HepG2 (cell line): ENCODE measurements around the gene STUM. TPM values are rescaled to one million over a fixed set of nuclear protein-coding genes. Genes with fewer than 3 reads are reported as not detected.

Experiments used
- ATAC-seq: fragments of 200-7000 bp; cut with Tn5 transposase; 3 replicates; pipeline ENCODE4 v1.9.1; 2020; ENCODE audit warnings: mild to moderate bottlenecking, moderate library complexity
- BruUV-seq: library from RNA; stranded (reverse); fragments of 400-500 nt; replicated peaks from 2 replicates; lab custom pipeline; 2021; lab: Mats Ljungman, UMichigan
- CTCF ChIA-PET: fragments of 300-600 bp; formaldehyde crosslinking; extraction: SDS; loops from one replicate; lab custom pipeline; 2021; ENCODE audit warnings: low total read pairs, inconsistent platforms, low intra/inter-chr PET ratio; lab: Yijun Ruan, JAX
- POLR2A ChIA-PET: fragments of 350-600 bp; sonication (Branson Sonifier 250); formaldehyde crosslinking; loops from one replicate; lab custom pipeline; 2020; ENCODE audit warnings: antibody characterized with exemption, inconsistent platforms; lab: Yijun Ruan, JAX
- DNase-seq: peaks from one replicate; pipeline ENCODE4 v3.0.0-alpha.2; 2015; ENCODE audit warnings: low spot score
- FAIRE-seq: peaks from 3 replicates; lab custom pipeline; 2011; peaks lifted over from hg19 to GRCh38; lab: Jason Lieb, UNC
- H2AFZ ChIP-seq: one replicate; pipeline ENCODE4 v1.6.1; 2011; ENCODE audit warnings: low read length, inconsistent platforms
- H3K27ac ChIP-seq: fragments of 300-600 bp; 3 replicates; pipeline ENCODE4 v1.8.0; 2011; ENCODE audit warnings: mixed run types, mild to moderate bottlenecking, mixed read lengths, low read length, inconsistent platforms; ENCODE audit not compliant: insufficient read depth; ENCODE audit errors: extremely low read length
- H3K27me3 ChIP-seq, 2 experiments: fragments of 200-600 bp in 1 of 2; 2 replicates in 1 of 2; 3 replicates in 1 of 2; pipeline versions ENCODE4 v1.6.0 to v1.8.0; 2011; ENCODE audit warnings: low read length in 2 of 2, mild to moderate bottlenecking in 2 of 2, moderate library complexity in 2 of 2, inconsistent platforms in 1 of 2; ENCODE audit not compliant: insufficient read depth in 2 of 2, control insufficient read depth in 1 of 2
- H3K36me3 ChIP-seq, 2 experiments: fragments of 200-600 bp in 1 of 2; replicated peaks in 1 of 2; 2 replicates in 1 of 2; 3 replicates in 1 of 2; pipeline versions ENCODE4 v1.5.1 to v1.8.0; 2011; ENCODE audit warnings: low read length in 2 of 2, inconsistent platforms in 1 of 2; ENCODE audit not compliant: insufficient read depth in 2 of 2, control insufficient read depth in 1 of 2
- H3K4me1 ChIP-seq: 2 replicates; pipeline ENCODE4 v1.5.1; 2012; ENCODE audit warnings: low read length, inconsistent platforms; ENCODE audit not compliant: insufficient read depth
- H3K4me2 ChIP-seq: 2 replicates; pipeline ENCODE4 v1.6.0; 2011; ENCODE audit warnings: low read depth, low read length, inconsistent platforms
- H3K4me3 ChIP-seq, 3 experiments: fragments of 200-600 bp in 1 of 3; sonication (generic), shearing (Covaris generic) in 1 of 3; replicated peaks in 1 of 3; 2 replicates each; pipeline ENCODE4 v1.5.1; 2011 to 2016; ENCODE audit warnings: low read length in 3 of 3, inconsistent platforms in 2 of 3, low read depth in 2 of 3, mild to moderate bottlenecking in 2 of 3, control low read depth in 1 of 3, mixed read lengths in 1 of 3; ENCODE audit not compliant: insufficient read depth in 1 of 3
- H3K79me2 ChIP-seq: one replicate; pipeline ENCODE4 v1.6.1; 2011; ENCODE audit warnings: low read length, inconsistent platforms; ENCODE audit not compliant: insufficient read depth
- H3K9ac ChIP-seq: 2 replicates; pipeline ENCODE4 v1.6.0; 2011; ENCODE audit warnings: mild to moderate bottlenecking, low read depth, low read length, inconsistent platforms; ENCODE audit not compliant: insufficient read depth
- H3K9me3 ChIP-seq: 2 replicates; pipeline ENCODE4 v1.5.1; 2012; ENCODE audit warnings: mild to moderate bottlenecking, low read length
- H4K20me1 ChIP-seq: 2 replicates; pipeline ENCODE4 v1.6.0; 2011; ENCODE audit warnings: inconsistent platforms, mild to moderate bottlenecking, low read length, moderate library complexity; ENCODE audit not compliant: insufficient read depth
- BRCA1 ChIP-seq: sonication (generic); formaldehyde crosslinking; IDR thresholded peaks from 2 replicates; pipeline ENCODE4 v1.4.0; 2020; ENCODE audit warnings: missing genetic modification reagents
- FOXP1 ChIP-seq, 2 experiments: fragments of 450-650 bp in 1 of 2; IDR thresholded peaks; 2 replicates each; pipeline ENCODE4 v1.6.1; 2017 to 2018; ENCODE audit warnings: antibody characterized with exemption in 1 of 2
- NFIB ChIP-seq: sonication (generic); formaldehyde crosslinking; IDR thresholded peaks from 2 replicates; pipeline ENCODE4 v1.9.0; 2021; ENCODE audit warnings: missing genetic modification reagents, mild to moderate bottlenecking, borderline replicate concordance
- SUZ12 ChIP-seq: fragments of 150-350 bp; IDR thresholded peaks from 2 replicates; pipeline ENCODE4 v1.6.1; 2014; ENCODE audit warnings: low read depth, low read length
- ZNF446 ChIP-seq: sonication (generic); formaldehyde crosslinking; IDR thresholded peaks from 2 replicates; pipeline ENCODE4 v1.5.0; 2020; ENCODE audit warnings: mild to moderate bottlenecking, missing genetic modification reagents
- ZNF468 ChIP-seq: sonication (generic); formaldehyde crosslinking; IDR thresholded peaks from 2 replicates; pipeline ENCODE4 v1.8.0; 2022; ENCODE audit warnings: mild to moderate bottlenecking, moderate library complexity, missing genetic modification reagents
- ZNF83 ChIP-seq: sonication (generic); formaldehyde crosslinking; IDR thresholded peaks from 2 replicates; pipeline ENCODE4 v1.4.0; 2020; ENCODE audit warnings: missing genetic modification reagents, mild to moderate bottlenecking, borderline replicate concordance
- WGBS: methylation state at CpG from one replicate; pipeline ENCODE4 v1.1.6; 2017; ENCODE audit warnings: low lambda C conversion rate; 5-methylcytosine and 5-hydroxymethylcytosine counted together
- in situ Hi-C: cut with HindIII; loops from 2 replicates; pipeline ENCODE4 v1.10.0; 2017; ENCODE audit warnings: low pct_unique_long_range_greater_than_20kb; ENCODE audit not compliant: extremely low pct_ligation_motif_present
- intact Hi-C: fragments of 100-400 bp; cut with micrococcal nuclease; formaldehyde crosslinking; loops from one replicate; pipeline ENCODE4 v1.10.0; 2022; ENCODE audit not compliant: unreplicated experiment
- polyA plus RNA-seq, 8 experiments: library from polyadenylated mRNA; depleted of rRNA in 3 of 8; stranded (reverse) in 7 of 8; unstranded in 1 of 8; fragments of >200 nt; fragmentation: Illumina TruSeq in 4 of 8; extraction: Trizol in 4 of 8; gene quantifications; 2 replicates each; pipeline versions ENCODE4 v1.2.1 to v1.2.3, GENCODE V29; 2011 to 2016; ENCODE audit warnings: low read depth in 4 of 8, missing spikeins in 1 of 8, mixed read lengths in 1 of 8; ENCODE audit not compliant: insufficient read depth in 1 of 8
- total RNA-seq, 5 experiments: library from RNA; depleted of rRNA; stranded (reverse); fragments of >200 nt; fragmentation: Illumina TruSeq; extraction: Trizol; gene quantifications; 2 replicates each; pipeline ENCODE4 v1.2.3, GENCODE V29; 2016; ENCODE audit warnings: low read depth in 1 of 5
- TF ChIP-seq, protein P1 (sequence below): sonication (generic); formaldehyde crosslinking; IDR thresholded peaks from 2 replicates; pipeline ENCODE4 v1.8.0; 2022; ENCODE audit warnings: missing genetic modification reagents, low read depth, mild to moderate bottlenecking, borderline replicate concordance

STUM gene
- total and polyA plus RNA-seq, 2 of the 13 experiments (the other 11 are each of a cell fraction or from before 2014, with no cell fraction given): not detected

GRCh38 chr1:226630592-226630991 is 82.0 kb downstream of the STUM start:
- no peak for ATAC-seq
- ChIA-PET CTCF (interaction anchor here (0.9 kb wide), 1 partner anchor 198 kb away, joined by 3 read pairs; no protein-coding TSS in a partner anchor), POLR2A (no interaction called here)
- in situ Hi-C loops: loop anchor here (5.0 to 10.0 kb wide), 2 partner anchors 197 to 804 kb away; no protein-coding TSS in a partner anchor
- DNase-seq: no peak
- H3K27me3 ChIP-seq: peaks cover 0 to 42% of the 10 kb centered on the region in 2 experiments; a peak in 4 of 5 replicates
- H3K9me3 ChIP-seq: no peaks in the 10 kb centered on the region
- no peaks in the 10 kb centered on the region for H3K79me2 ChIP-seq
- no peak overlapping the region for H3K4me3 ChIP-seq
- no peak overlapping the region for H2AFZ ChIP-seq
- WGBS: 49% methylated on average over 3 of the region's 3 CpGs
- H4K20me1 ChIP-seq: no peaks in the 10 kb centered on the region
- FAIRE-seq: no peak
- no peak overlapping the region for H3K27ac ChIP-seq
- H3K4me2 ChIP-seq: no peak overlapping the region
- BruUV-seq: no TSS peak
- TF ChIP-seq, protein P1, sequence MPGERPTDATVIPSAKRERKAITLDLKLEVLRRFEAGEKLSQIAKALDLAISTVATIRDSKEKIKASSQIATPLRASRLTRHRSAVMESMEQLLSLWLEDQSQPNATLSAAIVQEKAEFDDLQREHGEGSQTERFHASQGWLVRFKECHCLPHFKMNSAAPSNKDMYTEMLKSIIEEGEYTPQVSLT (CRISPR knock-in tag): no peak
- TF ChIP-seq NFIB (CRISPR knock-in tag): no peak
- no peak for TF ChIP-seq ZNF468
- TF ChIP-seq SUZ12: no peak
- TF ChIP-seq ZNF446: no peak
- TF ChIP-seq FOXP1 (IDR thresholded peaks at IDR 0.05): no peak
- no peak for TF ChIP-seq FOXP1 (CRISPR knock-in tag; IDR thresholded peaks at IDR 0.05)
- no peak for TF ChIP-seq ZNF83
- TF ChIP-seq BRCA1 (CRISPR knock-in tag): no peak
- H3K9ac ChIP-seq: no peak overlapping the region
- intact Hi-C loops: loop anchor here (10.0 kb wide), 1 partner anchor 804 kb away; no protein-coding TSS in a partner anchor
- H3K36me3 ChIP-seq: no peaks in the 10 kb centered on the region
- peaks cover 11% of the 10 kb centered on the region for H3K4me1 ChIP-seq
